GM21367 (cell line): ENCODE results near the gene RNASE8.

Source experiments
- ATAC-seq: cut with Tn5 transposase; IDR thresholded peaks from one replicate; pipeline ENCODE4 v1.9.1; 2021; ENCODE audit not compliant: unreplicated experiment

The RNASE8 gene

DNA sequence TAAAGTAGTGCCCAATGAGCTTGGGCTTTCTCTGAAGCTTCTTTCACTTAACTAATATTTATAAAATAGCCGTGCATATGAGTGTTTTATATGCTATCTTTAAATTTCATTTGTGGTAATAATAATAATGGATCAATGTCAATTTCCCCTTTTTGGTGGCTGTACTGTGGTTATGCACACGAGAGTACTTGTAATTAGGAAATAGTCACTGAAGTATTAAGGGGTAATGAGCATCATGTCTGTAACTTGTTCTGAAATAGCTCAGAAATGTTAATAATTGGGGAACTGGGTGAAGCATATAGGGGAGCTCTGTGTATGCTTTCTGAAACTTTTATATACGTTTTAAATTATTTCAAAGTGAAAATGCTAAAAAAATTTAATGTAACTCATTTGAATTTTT, 7.0 kb upstream of the RNASE8 start:
- no peak for ATAC-seq

DNA sequence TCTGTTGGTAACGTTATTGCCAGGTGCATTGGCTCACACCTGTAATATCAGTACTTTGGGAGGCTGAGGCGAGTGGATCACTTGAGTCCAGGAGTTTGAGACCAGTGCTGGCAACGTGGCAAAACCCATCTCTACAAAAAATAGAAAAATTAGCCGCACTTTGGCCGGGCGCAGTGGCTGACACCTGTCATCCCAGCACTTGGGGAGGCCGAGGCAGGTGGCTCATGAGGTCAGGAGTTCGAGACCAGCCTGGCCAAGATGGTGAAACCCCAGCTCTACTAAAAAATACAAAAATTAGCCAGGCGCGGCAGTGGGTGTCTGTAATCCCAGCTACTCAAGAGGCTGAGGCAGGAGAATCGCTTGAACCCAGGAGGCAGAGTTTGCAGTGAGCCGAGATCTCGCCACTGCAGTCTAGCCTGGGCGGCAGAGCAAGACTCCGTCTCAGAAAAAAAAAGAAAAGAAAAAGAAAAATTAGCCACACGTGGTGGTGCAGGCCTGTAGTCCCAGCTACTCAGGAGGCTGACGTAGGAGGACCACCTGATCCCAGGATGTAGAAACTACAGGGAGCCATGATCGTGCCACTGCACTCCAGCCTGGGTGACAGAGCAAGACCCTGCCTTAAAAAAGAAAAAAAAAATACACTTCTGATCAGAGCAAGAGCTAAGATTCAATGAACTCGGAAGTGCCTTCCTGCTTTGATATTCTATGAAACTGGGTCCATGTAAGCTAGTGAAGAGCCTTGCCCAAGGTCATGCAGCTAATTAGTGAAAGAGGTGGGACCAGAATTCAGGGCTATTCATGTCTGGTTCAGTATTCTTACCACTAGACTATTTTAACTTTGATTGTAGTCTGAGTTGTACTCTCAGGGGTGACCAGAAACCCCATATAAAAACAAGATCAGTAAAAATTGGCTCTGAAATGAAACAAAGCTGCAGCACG, 4.2 kb upstream of the RNASE8 start:
- ATAC-seq: no peak

DNA sequence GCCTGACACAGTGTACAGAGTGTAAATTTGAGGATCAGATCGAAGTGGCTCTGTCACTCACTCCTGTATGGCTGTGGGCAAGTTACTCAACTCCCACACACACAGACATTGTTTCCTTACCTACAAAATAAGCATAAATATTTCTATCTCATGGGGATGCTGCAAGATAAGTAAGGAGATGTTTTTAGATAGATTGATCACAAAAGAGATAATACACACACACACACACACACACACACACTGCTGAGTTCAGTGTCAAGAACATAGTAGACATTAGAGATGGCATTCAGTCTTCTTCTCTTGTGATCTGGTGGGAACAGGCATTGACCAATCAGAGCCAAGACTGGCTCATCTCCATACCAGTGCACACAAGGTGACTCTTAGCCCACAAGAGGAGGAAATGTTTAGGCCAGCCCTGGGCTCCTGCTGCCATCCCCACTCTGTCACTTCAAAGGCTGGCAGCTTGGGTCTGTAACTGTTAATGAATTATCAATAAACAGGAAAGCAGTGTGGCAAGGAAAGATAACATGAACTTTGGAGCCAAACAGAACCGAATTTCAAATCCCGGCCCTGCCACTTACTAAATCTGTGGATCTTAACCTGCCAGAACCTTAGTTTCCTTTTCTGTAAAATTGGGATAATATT, 3.4 kb upstream of the RNASE8 start:
- no peak for ATAC-seq

DNA sequence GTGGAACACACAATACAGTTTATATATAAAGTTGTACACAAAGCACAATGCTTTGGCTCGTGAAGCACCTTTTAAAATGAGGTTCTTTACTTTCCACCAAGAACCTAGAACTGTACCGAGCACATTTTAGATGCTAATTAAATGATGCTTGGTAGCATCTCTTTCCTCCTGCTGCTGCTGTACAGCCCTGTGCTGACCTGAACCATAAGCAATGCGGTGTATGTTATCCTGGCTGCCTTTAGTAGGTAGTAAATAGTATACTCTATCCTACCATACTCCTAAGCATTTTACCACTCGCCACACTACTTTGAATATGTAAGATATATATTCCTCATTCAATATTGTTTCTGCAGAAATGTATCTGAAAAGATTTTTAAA, 2.9 kb upstream of the RNASE8 start:
- ATAC-seq: no peak

DNA sequence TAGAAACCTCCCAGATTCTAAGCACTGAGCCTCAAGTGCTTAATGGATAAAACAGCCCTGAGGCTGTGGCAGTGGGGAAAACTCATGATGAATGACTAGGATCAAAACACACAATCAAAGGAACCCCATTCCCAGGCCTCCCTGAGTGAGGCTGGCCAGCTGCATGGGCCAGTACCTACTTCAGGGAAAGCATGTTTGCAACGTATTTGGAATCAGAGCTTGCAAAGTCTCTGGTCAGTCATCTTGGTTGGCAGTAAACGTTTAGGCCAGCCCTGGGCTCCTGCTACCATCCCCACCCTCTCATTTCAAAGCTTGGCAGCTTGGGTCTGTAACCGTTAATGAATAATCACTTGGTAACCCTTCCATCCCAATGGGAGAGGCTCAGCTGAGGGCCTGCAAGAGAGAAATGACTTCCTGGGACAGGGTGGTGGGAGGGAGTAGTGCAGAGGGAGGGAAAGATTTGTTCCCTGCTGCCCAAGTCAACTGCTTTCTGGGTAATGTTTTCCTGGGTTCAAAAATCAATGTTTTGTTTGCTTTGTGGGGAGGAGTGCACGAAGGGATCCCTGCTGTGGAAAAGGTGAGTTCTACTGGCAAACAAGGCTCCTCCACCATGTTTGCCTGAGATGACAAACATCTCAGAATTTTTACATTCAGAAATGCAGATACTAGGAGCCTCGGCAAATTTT, 2.0 kb upstream of the RNASE8 start:
- no peak for ATAC-seq

DNA sequence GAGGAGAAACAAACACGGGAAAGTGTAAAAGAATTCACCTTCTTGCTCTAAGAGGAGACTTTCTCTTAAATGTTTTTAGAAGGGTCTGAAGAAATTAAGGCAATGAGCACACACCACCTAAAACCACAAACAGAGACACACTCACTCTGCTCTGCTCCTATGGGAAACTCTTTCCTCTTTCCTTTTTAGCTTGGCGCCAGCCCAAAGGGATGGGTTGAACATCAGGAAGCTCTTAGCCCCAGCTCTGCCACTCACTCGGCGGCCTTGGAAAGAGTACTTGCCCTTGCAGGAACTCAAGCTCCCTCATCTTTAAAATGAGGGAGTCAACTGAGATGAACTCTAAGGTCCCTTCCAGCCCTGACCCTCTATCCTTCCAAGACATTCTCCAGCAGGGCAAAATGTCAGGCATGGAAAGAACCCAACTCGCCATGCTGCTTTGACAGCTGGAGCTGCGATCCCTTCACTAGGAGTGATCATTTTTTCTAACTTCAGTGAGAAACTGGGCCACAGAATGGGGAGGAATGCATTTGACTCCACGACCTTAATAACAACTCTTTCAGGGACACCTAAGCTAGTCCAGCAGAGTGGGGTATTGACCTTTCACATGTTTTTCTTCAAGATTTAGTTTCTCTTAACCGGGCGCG, 980 bp upstream of the RNASE8 start:
- no peak for ATAC-seq

DNA sequence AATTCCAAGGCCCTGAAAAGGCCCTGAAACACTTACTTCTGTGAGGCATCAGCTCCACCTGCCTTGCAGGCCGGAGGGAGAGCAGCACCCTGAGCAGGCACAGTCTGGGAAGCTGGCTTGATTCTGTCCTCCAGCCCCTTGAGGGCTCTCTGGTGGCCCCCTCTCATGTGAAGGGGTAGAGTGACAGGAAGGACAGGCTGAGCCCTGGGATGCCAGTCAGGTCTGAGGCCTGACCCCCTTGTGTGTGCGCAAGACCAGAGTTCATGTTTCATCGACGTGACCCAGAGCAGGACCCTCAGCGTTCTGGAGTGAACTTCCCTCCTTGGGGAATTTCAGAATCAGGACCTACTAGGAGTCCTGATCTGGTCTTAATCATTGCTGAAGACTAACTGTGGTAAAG, 1.3 kb downstream of the RNASE8 start:
- ATAC-seq: no peak

DNA sequence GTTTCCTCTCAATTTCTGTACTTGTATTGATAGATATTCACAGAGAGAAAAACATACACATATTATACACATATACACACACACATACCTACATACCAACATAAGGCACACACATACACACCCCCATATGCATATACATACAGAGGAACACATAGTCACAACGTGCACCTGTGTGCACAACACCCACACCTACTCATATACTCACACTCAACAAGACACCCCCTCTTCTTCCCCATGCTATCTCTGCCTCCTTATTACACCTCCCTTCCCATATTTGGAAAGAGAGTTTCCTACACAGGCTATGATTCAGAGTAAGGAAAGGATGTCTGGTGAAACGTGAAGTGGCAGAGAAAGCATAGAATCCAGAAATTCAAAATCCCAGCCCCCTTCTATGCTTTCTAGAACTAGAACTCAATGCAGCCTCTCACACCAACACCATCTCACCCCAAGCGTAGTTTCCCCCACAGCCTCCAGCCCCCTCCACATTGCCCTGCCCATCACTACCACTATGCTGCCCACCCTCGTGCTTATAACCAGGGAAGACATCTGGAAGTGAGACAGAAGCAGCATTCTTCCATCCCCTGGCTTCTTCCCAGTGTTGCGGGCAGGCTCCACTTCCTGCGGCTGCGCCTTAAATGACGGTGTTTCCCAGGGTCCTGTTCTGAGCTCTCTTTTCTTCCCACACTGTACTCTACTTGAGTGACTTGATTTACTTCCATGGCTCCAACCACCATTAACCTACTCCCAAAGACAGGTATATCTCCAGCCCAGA, 2.4 kb downstream of the RNASE8 start:
- no peak for ATAC-seq

DNA sequence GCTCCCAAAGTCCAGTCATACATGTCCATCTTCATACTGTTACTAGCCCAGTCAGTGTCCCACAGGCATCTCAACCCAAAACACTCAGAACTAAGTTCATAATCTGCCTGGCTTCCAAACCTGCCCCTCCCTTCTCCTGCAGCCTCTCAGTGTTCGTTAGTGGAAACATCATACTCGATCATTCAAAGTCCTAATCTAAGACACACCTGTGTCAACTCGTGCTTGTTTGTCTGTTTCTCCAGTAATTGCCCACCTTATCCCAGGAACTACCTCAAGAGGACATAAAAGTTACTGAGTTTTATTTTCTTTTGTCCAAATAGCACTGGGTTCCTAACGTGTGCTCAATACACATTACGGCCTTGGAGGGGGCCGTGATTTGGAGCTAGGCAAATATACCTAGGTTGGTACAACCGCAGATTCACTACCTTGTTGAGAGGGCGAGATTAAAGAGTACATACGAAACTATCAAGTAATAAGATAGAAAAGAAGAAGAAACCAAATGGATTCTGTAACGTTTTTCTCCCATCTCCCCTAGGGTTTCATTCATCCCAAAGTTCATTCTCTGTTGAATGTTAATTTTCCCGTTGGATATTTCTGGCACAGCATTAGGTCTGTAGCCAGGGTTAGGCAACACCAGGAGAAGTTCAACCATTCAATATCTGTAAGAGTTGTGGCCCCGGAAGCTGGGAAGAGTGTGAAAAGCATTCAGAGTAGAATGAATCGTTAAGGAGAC, 3.2 kb downstream of the RNASE8 start:
- no peak for ATAC-seq

DNA sequence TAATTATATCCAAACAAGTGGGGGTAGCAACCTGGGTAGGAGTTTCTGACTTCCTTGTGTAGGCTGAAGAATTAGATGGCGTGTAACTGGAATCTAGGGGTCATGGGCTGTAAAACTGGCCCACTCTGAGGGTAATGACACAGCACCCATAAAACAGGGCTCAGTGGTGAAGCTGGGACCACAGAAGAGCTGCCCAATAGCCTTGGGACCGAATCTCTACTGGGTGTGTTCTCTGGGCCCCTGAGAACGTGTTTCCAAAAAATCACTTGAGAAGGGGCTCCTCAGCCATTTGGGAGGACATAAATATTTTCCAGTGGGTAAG, 3.7 kb downstream of the RNASE8 start:
- no peak for ATAC-seq

DNA sequence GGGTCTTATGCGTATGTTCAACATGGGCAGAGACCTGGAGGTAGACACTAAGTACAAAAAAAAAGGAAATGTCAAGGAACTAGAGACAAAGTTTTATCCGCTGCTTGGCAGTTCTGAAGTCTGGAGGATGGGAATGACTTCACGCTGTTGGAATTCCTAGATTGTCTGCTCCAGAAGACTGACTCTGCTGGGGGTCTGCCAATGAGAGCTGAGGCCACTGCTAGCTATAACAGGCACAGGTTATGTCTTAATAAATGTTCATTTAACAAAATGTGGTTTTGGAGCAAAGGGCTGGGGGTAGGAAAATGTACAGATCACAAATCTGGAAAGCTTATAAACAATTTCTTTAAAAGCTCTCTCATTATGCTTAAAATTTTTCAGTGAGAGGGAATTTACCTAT, 5.9 kb downstream of the RNASE8 start:
- no peak for ATAC-seq

DNA sequence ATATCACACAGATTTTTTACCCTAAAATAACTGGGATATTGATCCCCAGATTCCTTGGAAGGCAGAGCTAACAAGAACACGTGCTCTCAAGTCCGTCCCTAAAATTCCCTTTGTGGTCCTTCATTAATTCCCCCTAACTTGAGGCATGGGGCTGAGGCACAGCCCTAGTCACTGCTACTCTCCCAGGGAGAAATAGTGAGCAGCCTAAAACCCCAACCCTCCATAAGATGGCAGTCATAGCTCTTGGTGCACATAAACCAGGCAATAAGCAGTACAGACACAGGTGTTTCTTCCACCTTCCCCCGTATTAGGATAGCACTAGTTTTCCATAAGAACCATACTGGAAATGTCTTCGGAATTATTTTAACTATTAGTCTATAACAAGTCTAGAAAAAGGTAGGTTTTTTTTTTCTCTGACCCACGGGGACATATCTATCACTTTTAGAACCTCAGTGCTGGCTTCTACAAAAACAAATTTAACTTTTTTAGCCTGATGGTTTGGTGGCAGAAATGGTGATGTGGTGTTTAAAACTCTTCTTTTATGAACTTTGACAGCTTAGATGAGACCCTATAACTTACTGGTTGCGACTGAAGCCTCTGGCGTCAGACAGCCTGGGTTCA, 9.4 kb downstream of the RNASE8 start:
- no peak for ATAC-seq

DNA sequence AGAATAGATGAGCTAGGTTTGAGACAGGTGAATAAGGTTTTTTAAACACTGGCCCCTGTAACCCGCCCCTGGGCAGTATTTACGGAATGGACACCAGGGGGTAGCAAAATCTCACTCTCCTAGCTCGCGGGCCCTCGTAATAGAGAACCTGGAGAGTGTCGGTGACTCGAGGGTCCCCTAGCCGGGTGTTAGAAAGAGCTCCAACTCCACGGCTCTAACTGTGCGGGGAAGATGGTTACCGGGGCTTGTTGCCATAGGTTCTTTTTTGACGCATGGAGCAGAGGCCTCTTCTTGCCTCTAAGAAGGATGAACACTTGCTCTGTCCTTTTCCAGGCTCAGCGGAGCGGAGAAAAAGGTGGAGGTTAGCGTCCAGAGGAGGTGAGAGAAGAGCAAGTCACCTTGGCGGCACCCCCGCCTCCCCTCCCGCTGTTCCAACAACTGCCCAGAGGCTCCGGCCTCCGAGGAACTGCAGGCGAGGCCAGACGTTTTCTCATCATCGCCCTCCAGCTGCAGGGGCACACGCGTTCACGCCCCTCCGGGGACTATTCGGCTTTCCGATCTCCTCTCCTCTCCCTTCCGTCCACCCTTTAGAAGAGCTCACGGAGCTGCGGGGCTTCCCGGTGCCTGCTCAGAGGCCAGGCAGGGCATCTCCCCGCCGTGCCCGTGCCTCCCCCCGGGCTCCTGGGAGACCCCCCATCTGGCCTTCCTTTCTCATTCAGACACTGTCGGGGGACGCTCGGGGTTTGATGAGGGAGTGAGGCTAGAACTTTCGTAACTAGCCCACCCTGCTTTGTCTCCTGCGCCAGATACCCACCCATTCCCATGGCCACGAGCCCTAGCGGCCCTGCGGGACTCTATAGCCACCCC, 11.1 kb downstream of the RNASE8 start:
- ATAC-seq: no peak

DNA sequence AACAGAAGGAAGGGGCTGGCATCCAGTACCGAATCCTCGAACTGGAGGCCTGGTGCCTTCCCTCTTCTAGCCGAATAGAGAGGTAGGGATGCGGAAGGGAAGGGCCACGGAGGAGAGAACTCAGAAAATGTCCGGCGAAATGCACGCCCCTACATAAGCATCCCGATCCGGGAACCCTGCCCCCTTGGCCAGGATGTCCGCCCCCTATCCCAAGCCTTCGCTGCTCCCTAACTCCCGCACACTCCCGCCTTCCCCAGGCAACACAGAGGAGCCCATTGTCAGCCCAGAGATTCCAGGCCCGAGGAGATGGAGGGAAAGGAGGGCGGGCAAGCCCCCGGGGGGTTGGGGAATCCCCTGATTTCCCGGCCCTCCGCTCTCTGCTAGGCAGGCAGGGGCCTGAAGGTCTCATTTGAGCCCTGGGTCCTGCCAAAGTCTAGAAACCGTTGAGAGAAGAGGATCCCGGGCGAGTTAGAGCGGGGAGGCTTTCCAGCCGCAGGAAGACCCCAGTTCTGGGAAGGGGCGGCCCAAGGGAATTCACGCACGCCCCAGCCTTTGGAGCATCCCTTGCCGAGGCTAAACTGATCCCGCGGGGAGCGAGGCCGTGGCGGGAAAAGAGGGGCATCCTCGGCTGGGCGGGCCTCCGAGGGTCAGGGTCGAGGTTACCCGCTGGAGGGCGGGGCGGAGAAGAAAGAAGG, 11.9 kb downstream of the RNASE8 start:
- no peak for ATAC-seq

DNA sequence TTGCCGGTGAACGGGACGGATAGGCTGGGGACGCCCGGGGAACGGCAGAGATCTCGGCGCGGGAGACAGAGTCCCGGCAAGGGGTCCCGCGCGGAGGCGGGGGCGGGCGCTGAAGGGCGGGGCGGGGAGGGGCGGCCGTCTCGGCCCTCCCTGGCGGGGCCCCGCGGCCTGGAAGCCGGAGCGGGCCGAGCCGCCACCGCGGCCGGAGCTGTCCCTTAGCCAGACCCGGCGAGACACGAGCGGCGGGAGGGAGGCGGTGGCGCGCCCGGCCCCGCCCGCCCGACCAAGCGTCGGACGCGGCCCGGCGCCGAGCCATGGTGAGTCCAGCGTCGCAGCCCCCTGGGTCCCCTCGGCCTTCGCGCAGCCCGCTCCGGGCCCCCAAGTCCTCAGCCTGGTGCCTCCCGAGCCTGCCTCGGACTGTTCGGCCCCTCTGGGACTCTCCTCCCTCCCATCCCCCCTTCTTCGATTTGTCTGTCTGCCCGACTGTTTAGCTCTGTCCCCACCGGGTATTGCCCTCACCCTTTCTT, 12.5 kb downstream of the RNASE8 start, which contains the start of gene ARHGEF40:
Gene ARHGEF40 (plus strand): TSS at position 222 of the 527 bp plus-strand sequence. CDS start 93 bp downstream, at position 315.
- ATAC-seq: no peak

DNA sequence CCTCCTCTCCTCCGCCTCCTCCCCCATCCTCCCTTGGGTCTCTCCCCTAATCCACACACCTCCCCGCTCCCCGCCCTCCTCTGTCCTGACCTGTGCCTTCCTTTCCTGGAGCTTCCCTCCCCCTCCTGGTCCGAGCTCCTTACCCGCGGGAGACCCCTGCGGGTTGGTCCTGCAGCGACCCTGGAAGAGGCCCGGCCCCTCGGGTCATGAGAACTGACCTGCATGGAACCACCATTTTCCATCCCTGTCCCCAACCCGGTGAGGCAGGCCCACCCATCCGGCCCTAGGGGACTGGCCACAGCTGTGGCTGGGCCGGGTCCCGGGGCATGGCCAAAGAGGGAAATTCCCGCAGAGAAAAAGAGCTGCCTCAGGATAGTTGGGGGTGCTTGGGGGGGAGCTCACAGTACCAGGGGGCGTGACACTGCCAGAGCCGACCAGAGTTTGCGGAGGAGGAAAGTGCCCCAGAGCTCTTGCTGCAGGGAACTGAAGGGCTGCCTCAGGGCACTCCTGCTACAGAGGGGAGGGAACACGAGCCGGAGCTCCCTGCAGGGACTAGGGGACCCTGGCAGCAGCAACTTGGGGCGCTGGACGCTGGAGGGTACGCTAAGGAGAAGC, 13.1 kb downstream of the RNASE8 start:
- ATAC-seq: no peak
